GM18517 (cell line): ENCODE results near the gene TPGS1.
A peak's percentile ranks its signal among the peaks of the same experiment; 100 is the strongest.
"Not testable (repeated sequence)": the region's sequence is repeated elsewhere in the genome, so short reads cannot be mapped to it uniquely, and the experiment has no call there.

Experiments
- ATAC-seq: cut with Tn5 transposase; IDR thresholded peaks from one replicate; pipeline ENCODE4 v1.9.1; 2021; ENCODE audit warnings: mild to moderate bottlenecking, moderate library complexity; ENCODE audit not compliant: unreplicated experiment

TPGS1 gene

GRCh38 chr19:474126-475078 is 32.9 kb upstream of the TPGS1 start:
- no peak for ATAC-seq

GRCh38 chr19:475360-475759 is 31.9 kb upstream of the TPGS1 start:
- ATAC-seq: no peak

GRCh38 chr19:478236-478903 is 28.9 kb upstream of the TPGS1 start:
- no peak for ATAC-seq

GRCh38 chr19:478976-479375 is 28.3 kb upstream of the TPGS1 start:
- no peak for ATAC-seq

GRCh38 chr19:480016-480855 is 27.1 kb upstream of the TPGS1 start:
- no peak for ATAC-seq

GRCh38 chr19:481100-481499 is 26.2 kb upstream of the TPGS1 start:
- not testable (repeated sequence) for ATAC-seq

GRCh38 chr19:482186-483041 is 24.9 kb upstream of the TPGS1 start:
- ATAC-seq: no peak

GRCh38 chr19:483332-484072 is 23.8 kb upstream of the TPGS1 start:
- no peak for ATAC-seq

- ATAC-seq: no peak
Measured at GRCh38 chr19:484494-484893, 22.8 kb upstream of the TPGS1 start.

- ATAC-seq: no peak
Measured at GRCh38 chr19:485077-485476, 22.2 kb upstream of the TPGS1 start.

- ATAC-seq: no peak
Measured at GRCh38 chr19:485583-486236, 21.6 kb upstream of the TPGS1 start.

- peak; percentile 77 for ATAC-seq
Measured at GRCh38 chr19:488505-489417, 18.5 kb upstream of the TPGS1 start.

GRCh38 chr19:489418-490196 is 17.7 kb upstream of the TPGS1 start:
- no peak for ATAC-seq

- ATAC-seq: no peak
Measured at GRCh38 chr19:491146-491741, 16.1 kb upstream of the TPGS1 start.

- ATAC-seq: no peak
Measured at GRCh38 chr19:492091-492531, 15.2 kb upstream of the TPGS1 start.

GRCh38 chr19:493391-494170 is 13.7 kb upstream of the TPGS1 start:
- ATAC-seq: no peak
